IMR-90 (cell line): Measurements from ENCODE around the gene IDS.

Source experiments
- CHD1 ChIP-seq: IDR thresholded peaks from 2 replicates; pipeline ENCODE4 v1.6.1; 2012; ENCODE audit warnings: low read depth, low read length, improper control_type of control experiment
- FOS ChIP-seq: fragments of 150-350 bp; IDR thresholded peaks from 2 replicates; pipeline ENCODE4 v1.6.1; 2016; ENCODE audit warnings: low read depth, low read length
- MAFK ChIP-seq: IDR thresholded peaks from 2 replicates; pipeline ENCODE4 v1.6.1; 2012; ENCODE audit warnings: low read depth, low read length, improper control_type of control experiment
- POLR2A ChIP-seq: IDR thresholded peaks from 2 replicates; pipeline ENCODE4 v1.6.1; 2012; ENCODE audit warnings: mild to moderate bottlenecking, low read depth, low read length
- RAD21 ChIP-seq: IDR thresholded peaks from 2 replicates; pipeline ENCODE4 v1.6.1; 2012; ENCODE audit warnings: low read length, improper control_type of control experiment
- RCOR1 ChIP-seq: IDR thresholded peaks from 2 replicates; pipeline ENCODE4 v1.6.1; 2012; ENCODE audit warnings: mild to moderate bottlenecking, low read length, improper control_type of control experiment; ENCODE audit not compliant: insufficient replicate concordance
- TF ChIP-seq, protein P1 (sequence below): fragments of 150-350 bp; IDR thresholded peaks from 2 replicates; pipeline ENCODE4 v1.6.1; 2016; ENCODE audit warnings: low read depth, mild to moderate bottlenecking, low read length, moderate library complexity, borderline replicate concordance
- TF ChIP-seq, protein P2 (sequence below): conservative IDR thresholded peaks from 2 replicates; pipeline ENCODE4 v1.5.1; 2012; ENCODE audit warnings: mild to moderate bottlenecking, low read depth, low read length, improper control_type of control experiment
- TF ChIP-seq, protein P3 (sequence below): fragments of 150-350 bp; IDR thresholded peaks from 2 replicates; pipeline ENCODE4 v1.6.1; 2017; ENCODE audit warnings: mild to moderate bottlenecking, antibody characterized with exemption, low read length, low read depth

DNA sequence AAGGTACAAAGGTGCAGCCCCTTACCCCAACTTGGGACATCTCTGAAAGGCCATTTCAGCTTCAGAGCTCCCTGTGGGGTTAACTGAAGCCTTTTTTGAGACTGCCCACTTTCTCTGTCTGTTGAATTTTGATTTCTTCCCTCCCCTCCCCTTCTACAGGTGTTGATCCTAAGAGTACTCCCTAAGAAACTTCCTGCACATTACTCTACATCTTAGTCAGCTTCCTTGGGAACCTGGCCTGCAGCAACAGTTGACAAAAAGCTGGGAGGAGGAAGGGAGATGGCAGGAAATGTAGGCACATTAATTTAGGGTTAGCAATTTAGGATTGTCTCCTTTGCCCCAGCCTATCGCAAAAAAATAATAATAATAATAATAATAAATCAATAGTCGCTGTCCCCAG is 1.2 kb upstream of the IDS start:
- TF ChIP-seq, protein P1, sequence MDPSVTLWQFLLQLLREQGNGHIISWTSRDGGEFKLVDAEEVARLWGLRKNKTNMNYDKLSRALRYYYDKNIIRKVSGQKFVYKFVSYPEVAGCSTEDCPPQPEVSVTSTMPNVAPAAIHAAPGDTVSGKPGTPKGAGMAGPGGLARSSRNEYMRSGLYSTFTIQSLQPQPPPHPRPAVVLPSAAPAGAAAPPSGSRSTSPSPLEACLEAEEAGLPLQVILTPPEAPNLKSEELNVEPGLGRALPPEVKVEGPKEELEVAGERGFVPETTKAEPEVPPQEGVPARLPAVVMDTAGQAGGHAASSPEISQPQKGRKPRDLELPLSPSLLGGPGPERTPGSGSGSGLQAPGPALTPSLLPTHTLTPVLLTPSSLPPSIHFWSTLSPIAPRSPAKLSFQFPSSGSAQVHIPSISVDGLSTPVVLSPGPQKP: no peak
- TF ChIP-seq CHD1: no peak
- TF ChIP-seq, protein P2, sequence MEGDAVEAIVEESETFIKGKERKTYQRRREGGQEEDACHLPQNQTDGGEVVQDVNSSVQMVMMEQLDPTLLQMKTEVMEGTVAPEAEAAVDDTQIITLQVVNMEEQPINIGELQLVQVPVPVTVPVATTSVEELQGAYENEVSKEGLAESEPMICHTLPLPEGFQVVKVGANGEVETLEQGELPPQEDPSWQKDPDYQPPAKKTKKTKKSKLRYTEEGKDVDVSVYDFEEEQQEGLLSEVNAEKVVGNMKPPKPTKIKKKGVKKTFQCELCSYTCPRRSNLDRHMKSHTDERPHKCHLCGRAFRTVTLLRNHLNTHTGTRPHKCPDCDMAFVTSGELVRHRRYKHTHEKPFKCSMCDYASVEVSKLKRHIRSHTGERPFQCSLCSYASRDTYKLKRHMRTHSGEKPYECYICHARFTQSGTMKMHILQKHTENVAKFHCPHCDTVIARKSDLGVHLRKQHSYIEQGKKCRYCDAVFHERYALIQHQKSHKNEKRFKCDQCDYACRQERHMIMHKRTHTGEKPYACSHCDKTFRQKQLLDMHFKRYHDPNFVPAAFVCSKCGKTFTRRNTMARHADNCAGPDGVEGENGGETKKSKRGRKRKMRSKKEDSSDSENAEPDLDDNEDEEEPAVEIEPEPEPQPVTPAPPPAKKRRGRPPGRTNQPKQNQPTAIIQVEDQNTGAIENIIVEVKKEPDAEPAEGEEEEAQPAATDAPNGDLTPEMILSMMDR: no peak
- TF ChIP-seq, protein P3, sequence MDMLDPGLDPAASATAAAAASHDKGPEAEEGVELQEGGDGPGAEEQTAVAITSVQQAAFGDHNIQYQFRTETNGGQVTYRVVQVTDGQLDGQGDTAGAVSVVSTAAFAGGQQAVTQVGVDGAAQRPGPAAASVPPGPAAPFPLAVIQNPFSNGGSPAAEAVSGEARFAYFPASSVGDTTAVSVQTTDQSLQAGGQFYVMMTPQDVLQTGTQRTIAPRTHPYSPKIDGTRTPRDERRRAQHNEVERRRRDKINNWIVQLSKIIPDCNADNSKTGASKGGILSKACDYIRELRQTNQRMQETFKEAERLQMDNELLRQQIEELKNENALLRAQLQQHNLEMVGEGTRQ: no peak
- TF ChIP-seq POLR2A: no peak
- TF ChIP-seq MAFK: no peak
- TF ChIP-seq RCOR1: no peak
- TF ChIP-seq FOS: no peak
- no peak for TF ChIP-seq RAD21
